Astrocyte (in vitro differentiated cells and primary cell): Measurements from ENCODE around the gene ATXN2L.

Experiments used
- CTCF ChIP-seq: IDR thresholded peaks from 2 replicates; pipeline ENCODE4 v1.5.1; 2011; ENCODE audit warnings: low read depth, mild to moderate bottlenecking, inconsistent platforms, low read length, moderate library complexity; ENCODE audit not compliant: insufficient read depth
- EZH2 ChIP-seq: IDR thresholded peaks from 2 replicates; pipeline ENCODE4 v1.6.1; 2012; ENCODE audit warnings: mild to moderate bottlenecking, low read length, inconsistent platforms; ENCODE audit not compliant: insufficient read depth

DNA sequence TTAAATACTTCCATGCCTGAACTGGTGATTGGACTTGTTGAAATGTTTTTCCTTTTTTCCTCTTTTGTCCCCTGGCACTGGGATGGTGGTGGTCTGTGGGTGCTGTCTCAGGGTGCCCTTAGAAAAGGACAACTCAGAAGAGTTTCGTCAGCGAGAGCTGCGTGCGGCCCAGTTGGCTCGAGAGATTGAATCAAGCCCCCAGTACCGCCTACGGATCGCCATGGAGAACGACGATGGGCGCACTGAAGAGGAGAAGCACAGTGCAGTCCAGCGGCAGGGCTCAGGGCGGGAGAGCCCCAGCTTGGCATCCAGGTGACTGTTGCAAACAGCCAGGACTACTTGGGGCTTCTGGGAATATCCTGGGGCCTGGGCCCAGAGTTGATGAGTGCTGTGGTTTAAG lies 6.9 kb downstream of the ATXN2L start:
- TF ChIP-seq CTCF (no peak), EZH2 (no peak)
